GM18868 (cell line): ENCODE data around the gene NUTM1.
"Not testable (repeated sequence)": the region's sequence is repeated elsewhere in the genome, so short reads cannot be mapped to it uniquely, and the experiment has no call there.

Source experiments
- ATAC-seq: cut with Tn5 transposase; IDR thresholded peaks from one replicate; pipeline ENCODE4 v1.9.1; 2021; ENCODE audit warnings: mild to moderate bottlenecking, moderate library complexity; ENCODE audit not compliant: unreplicated experiment

NUTM1 gene

DNA sequence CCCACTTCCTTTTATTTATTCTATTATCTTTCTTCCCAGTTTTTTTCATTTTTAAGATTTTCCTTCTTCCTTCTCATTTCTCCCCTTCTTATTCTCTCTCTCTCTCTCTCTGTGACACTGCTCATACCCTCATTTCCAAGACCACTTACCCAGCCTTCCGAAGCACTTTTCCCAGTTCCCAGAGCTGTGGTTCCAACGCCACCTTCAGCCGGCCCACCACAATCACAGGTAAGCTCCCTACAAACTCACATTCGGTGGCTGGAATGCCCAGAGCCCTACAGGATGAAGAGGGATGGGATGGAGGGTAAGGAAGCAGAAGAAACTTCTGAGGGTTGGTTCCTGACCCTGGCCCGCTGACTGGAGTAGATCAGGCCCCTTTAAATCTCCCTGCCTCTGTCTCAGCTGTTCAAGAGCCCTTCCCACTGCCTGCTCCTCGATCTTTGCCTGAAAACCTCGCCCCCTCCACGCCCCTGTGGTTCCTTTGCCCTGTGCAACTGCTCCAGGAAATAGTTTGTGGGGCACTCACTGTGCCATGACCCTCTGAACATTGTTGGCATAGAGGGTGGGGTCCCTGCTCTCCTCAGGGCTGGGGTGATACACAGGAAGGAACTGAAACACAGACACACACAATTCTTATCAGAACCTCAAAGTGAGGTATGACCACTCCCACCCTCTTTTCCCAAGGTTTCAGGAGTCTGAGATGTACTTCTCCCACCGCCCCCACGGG, 19.1 kb downstream of the NUTM1 start:
- ATAC-seq = no peak

DNA sequence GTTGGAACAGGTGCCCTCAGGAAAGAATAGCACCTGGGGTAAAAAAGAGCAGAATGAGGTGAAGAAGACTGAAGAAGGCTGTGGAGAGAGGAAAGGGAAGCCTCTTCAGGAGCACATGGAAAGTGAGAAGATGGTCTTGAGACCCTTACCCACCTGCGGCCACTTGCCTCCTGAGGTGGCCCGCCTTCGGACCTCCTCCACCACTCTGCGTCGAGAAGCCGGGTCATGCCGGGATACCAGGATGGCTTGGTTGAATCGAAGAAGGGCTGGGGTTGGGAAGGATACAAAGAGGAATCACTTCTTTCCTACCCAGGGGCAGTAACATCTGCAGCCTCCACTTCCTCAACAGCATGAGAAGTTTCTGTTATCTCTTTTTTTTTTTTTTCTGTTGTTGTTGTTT, 20.9 kb downstream of the NUTM1 start:
- no peak for ATAC-seq

GRCh38 chr15:34365091-34365825, 22.1 kb downstream of the NUTM1 start:
- no peak for ATAC-seq

GRCh38 chr15:34365836-34366235, 22.7 kb downstream of the NUTM1 start:
- no peak for ATAC-seq

DNA sequence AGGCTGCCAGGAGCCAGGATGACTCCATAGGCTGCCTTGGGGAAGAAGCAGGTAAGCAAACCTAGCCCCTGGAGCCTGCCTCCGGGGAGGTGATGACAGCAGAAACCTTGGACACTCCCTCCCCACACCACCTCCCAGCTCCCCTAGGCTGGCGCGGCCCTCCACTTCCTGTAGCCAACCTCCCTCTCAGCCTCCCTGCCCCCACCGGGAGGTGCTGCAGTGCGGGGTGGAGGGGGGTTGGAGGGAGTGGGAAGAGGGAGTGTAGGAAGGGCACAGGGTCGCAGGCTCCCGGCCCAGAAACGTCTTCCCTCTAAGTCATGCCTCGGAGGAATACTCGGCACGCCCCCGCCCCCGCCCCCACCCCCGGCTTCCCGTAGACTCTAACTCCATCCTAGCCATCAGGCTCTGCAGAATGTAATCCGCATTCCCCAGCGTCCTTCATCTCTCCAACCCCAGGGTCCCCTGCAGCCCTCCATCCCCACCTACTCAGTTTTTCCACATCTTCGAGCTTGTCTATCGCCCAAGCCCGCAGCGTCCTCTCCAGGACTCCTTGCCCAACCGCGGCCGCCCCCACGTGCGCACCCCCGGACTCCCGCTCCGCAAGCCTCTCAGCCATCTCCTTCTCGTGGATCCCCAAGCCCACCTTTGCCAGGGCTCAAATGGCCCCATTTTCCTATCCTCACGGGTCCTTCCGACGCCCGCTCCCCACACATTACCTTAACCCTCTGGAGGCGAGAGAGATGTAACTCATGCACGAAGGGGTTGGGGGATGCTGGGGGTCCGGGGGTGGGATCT, 23.4 kb downstream of the NUTM1 start:
- ATAC-seq = no peak

DNA sequence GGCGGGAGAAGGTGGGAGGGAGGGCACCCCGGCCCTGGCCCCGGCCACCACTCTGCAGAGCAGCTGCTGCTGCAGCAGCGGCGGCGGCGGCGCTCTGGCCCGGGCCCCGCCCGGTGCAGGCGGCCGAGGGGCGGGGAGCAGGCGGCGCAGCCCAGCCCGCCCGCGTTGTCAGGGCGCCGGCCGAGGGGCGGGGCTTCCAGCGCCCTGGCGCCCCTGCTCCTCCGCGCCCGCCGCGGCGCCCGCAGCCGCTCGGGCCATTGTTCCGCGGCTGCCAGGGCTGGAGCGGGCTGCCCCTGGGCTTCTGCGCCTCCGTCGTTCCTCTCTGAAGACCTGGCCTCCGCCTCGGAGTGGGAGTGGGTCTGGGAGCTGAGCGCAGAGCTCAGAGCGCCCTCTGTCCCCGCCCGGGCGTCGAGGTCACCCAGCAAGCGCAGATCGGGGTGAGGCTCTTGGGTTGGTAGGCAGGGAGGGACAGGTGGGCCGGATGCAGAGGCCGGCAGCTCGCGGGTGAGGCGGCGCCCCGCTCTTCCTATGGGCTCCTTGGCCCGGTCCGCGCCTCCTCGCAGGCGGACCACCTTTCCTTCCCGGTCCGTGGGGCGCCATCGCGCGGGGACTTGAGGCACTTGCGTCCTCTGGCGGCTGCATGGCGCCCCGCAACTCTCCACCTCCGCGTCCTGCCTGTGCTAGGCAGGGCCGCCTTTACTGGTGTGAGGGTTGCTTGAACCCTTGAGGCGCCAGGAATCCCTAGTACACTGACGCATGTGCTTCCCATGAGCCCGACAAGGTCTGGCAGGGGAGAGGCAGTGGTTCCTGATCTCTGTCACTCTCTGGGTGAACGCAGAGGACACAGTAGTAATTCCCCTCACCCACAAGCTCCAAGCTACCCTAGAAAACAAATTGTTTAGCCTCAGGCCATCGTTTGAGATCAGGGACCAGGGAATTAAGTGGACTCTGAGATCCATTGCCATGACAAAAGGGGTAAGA, 24.3 kb downstream of the NUTM1 start, which contains the start of gene LPCAT4:
LPCAT4 (minus strand) TSS at position 96 of the 981 bp plus-strand sequence. CDS start 96 bp downstream, outside the sequence.
- ATAC-seq = peak; percentile 71

DNA sequence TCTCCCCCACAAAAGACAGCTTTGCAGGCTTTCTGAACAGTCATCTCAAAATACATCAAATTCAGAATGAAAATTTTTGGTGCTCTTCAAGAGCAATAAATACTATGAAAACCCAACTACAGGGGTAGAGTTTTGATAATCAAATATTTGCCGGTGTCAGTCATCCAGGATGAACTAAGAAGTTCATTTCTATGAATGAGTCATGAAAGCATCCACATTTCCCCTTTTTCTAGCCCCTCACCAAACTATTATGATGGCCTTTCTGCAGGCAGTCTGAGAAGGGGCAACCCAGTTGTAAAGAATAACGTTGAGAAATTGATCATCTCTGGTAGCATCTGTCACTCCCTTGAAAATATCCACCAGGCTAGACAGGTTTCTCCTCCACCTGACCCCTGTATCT, 27.0 kb downstream of the NUTM1 start:
- peak; percentile 17 for ATAC-seq

GRCh38 chr15:34370643-34371042, 27.5 kb downstream of the NUTM1 start:
- no peak for ATAC-seq

GRCh38 chr15:34373951-34374350, 30.8 kb downstream of the NUTM1 start:
- no peak for ATAC-seq

- ATAC-seq = no peak
Observed at GRCh38 chr15:34374816-34375215, 31.7 kb downstream of the NUTM1 start.

DNA sequence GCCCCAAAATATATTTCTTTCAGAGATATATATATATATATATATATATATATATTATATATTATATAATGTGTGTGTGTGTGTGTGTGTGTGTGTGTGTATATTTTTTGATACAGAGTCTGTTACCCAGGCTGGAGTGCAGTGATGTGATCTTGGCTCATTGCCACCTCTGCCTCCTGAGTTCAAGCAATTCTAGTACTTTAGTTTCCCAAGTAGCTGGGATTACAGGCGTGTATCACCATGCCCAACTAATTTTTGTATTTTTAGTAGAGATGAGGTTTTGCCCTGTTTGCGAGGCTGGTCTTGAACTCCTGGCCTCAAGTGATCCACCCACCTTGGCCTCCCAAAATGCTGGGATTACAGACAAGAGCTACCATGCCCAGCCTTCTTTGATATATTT, 32.4 kb downstream of the NUTM1 start:
- not testable (repeated sequence) for ATAC-seq

GRCh38 chr15:34376856-34377255, 33.7 kb downstream of the NUTM1 start:
- ATAC-seq = no peak

- not testable (repeated sequence) for ATAC-seq
Observed at GRCh38 chr15:34380491-34380890, 37.4 kb downstream of the NUTM1 start.

DNA sequence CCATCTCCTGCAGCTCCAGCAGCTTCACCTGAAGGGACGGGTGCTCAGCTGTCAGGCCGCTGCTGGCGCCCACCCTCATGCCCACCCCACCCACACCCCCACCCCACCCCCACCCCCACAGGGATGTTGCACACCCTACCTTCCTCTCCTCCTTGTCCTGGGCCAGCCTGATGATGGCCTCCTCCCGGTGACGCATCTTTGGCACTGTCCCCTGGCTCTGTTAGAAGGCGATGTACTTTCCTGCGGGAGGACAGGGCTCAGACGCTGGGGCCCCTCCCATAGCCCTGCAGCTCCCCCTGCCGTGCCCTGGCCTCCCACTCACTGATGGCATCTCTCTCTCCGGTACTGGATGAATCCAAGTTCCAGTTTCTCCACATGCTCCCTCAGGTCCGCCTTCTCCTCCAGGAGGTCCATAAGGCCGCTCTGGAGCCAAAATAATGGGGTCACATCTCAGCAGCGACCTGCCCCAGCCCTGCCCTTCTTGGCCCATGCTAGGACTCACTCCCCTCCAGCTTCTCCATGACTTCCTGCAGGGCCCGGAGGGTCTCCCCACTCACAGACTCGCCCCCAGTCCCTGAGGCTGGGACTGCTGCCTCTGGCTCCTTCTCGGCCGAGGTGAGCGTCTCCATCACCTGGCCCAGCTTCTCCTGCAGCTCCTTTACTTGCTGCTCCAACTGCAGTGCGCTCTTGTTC, 38.9 kb downstream of the NUTM1 start:
- not testable (repeated sequence) for ATAC-seq

GRCh38 chr15:34389594-34390086, 46.5 kb downstream of the NUTM1 start:
- not testable (repeated sequence) for ATAC-seq

GRCh38 chr15:34392981-34393380, 49.9 kb downstream of the NUTM1 start:
- not testable (repeated sequence) for ATAC-seq

DNA sequence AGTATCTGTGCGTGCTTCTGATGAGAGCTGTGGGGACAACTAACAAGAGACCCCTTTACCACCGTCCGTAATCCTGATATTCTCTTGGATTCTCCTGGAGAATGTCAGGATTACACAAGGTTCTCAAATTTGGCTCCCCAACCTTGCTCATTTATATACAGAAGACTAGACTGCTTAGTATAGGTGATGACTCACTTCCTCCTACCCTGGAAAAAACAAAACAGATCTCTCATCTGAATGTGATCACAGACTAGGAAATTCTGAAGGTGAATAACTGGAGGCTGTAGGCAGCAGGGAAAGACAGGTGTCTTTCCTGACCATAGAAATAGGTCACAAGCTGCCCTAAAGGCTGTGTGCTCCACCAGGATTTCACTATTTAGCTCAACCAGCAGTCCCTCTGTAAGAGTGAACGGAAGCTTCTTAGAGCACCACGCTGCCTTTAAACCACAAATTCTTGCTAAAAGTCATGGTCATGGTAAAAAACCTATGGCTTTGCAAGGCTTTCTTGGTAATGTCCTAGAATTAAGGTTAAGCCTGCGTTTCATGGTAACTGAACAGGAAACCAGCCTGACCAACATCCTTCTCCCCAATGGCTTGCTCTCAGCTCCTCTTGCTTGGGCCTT, 54.6 kb downstream of the NUTM1 start:
- ATAC-seq = not testable (repeated sequence)

DNA sequence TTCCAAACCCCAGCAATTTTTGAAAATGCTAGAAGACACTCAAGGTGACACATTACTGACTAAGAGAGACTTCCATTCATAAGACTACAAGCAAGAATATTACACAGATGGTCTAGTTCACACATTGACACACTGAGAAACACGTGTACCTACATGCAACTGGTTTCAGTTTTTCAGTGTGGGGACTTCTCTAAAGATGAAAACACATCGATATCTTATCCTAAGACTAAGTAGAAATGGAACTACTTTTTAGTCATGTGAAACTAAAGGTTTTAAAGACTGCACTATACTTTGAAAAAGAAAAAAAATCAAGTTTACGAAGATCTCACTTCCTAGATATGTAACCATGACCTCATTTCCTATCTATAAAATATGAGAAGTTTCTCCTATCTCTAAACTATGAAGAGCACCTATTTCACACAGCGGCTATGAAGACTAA, 60.1 kb downstream of the NUTM1 start:
- ATAC-seq = peak; percentile 75

- ATAC-seq = peak; percentile 71
Observed at GRCh38 chr15:34403899-34404298, 60.8 kb downstream of the NUTM1 start.
